Natural killer cell (primary cell): ENCODE measurements around the gene TPP1. TPM values are rescaled to one million over a fixed set of nuclear protein-coding genes. Genes with fewer than 3 reads are reported as not detected.
A peak's percentile ranks its signal among the peaks of the same experiment; 100 is the strongest.

Experiments used
- ATAC-seq, 3 donors: fragments of 150-1000 bp in 2 of 3; fragments of 200-7000 bp in 1 of 3; cut with Tn5 transposase; 1 replicate in 1 of 3; 2 replicates in 2 of 3; pipeline ENCODE4 v1.10.0; 2021; ENCODE audit warnings: mild to moderate bottlenecking in 2 of 3, moderate library complexity in 2 of 3
- DNase-seq, 2 donors: peaks; one replicate each; pipeline versions ENCODE4 v3.0.0 to v3.0.0-alpha.2; 2013 to 2021; ENCODE audit warnings: mixed read lengths in 1 of 2
- H3K27ac ChIP-seq: one replicate; pipeline ENCODE4 v1.5.1; 2013; ENCODE audit warnings: mild to moderate bottlenecking, low read length
- H3K27me3 ChIP-seq: one replicate; pipeline ENCODE4 v1.6.1; 2013; ENCODE audit warnings: low read length; ENCODE audit not compliant: control insufficient read depth, insufficient read depth
- H3K36me3 ChIP-seq: one replicate; pipeline ENCODE4 v1.6.1; 2013; ENCODE audit warnings: low read length; ENCODE audit not compliant: control insufficient read depth, insufficient read depth
- H3K4me1 ChIP-seq: one replicate; pipeline ENCODE4 v1.6.1; 2013; ENCODE audit warnings: low read length; ENCODE audit not compliant: control insufficient read depth, insufficient read depth
- H3K4me3 ChIP-seq: one replicate; pipeline ENCODE4 v1.5.1; 2013; ENCODE audit warnings: low read length
- H3K9me3 ChIP-seq: one replicate; pipeline ENCODE4 v1.6.1; 2013; ENCODE audit warnings: low read length; ENCODE audit not compliant: control insufficient read depth, insufficient read depth
- H3K27ac Mint-ChIP-seq, 2 donors: one replicate each; pipeline ENCODE4 v1.8.0; 2022; ENCODE audit warnings: mild to moderate bottlenecking in 2 of 2, mixed read lengths in 2 of 2, moderate library complexity in 1 of 2
- H3K27me3 Mint-ChIP-seq, 2 donors: one replicate each; pipeline ENCODE4 v1.8.0; 2022; ENCODE audit warnings: low read depth in 2 of 2, mixed read lengths in 2 of 2
- H3K36me3 Mint-ChIP-seq: one replicate; pipeline ENCODE4 v1.8.0; 2022; ENCODE audit warnings: mixed read lengths
- H3K4me1 Mint-ChIP-seq, 2 donors: one replicate each; pipeline ENCODE4 v1.8.0; 2022; ENCODE audit warnings: mixed read lengths in 2 of 2
- H3K4me3 Mint-ChIP-seq: one replicate; pipeline ENCODE4 v1.8.0; 2022; ENCODE audit warnings: mild to moderate bottlenecking, moderate library complexity, mixed read lengths
- H3K9me3 Mint-ChIP-seq, 2 donors: one replicate each; pipeline ENCODE4 v1.8.0; 2022; ENCODE audit warnings: mixed read lengths in 2 of 2
- CTCF ChIP-seq: fragments of 200-600 bp; IDR thresholded peaks from one replicate; pipeline ENCODE4 v1.8.0; 2022; ENCODE audit warnings: antibody characterized with exemption
- WGBS: methylation state at CpG from one replicate; pipeline ENCODE4 v1.1.7; 2013; ENCODE audit warnings: missing lambda C conversion rate; ENCODE audit not compliant: insufficient coverage; 5-methylcytosine and 5-hydroxymethylcytosine counted together
- intact Hi-C: fragments of 100-400 bp; cut with micrococcal nuclease; formaldehyde crosslinking; loops from one replicate; pipeline ENCODE4 v1.14.2; 2022
- total RNA-seq, 4 donors: library from RNA; stranded (reverse); fragments of 120-200 nt in 1 of 4; gene quantifications; one replicate each; pipeline versions ENCODE4 v1.2.3 to v1.2.4, GENCODE V29; 2013 to 2022

Gene TPP1
- total RNA-seq, 3 donors from 2014 or later (not counting 1 experiment from before 2014, with no cell fraction given) = 123 to 135 (median 131) TPM

- peak overlapping the region; percentile 80 for H3K4me3 Mint-ChIP-seq
- no peaks in the 10 kb centered on the region for H3K36me3 Mint-ChIP-seq
- H3K4me1 ChIP-seq = peaks cover 10% of the 10 kb centered on the region
- no peak for DNase-seq
- peaks cover 4% of the 10 kb centered on the region for H3K27me3 ChIP-seq
- H3K4me3 ChIP-seq = no peak overlapping the region
- H3K4me1 Mint-ChIP-seq = peaks cover 0 to 6% of the 10 kb centered on the region in 2 donors
- 100% methylated on average over 1 of the region's 1 CpG for WGBS
- no peaks in the 10 kb centered on the region for H3K36me3 ChIP-seq
- no peaks in the 10 kb centered on the region for H3K9me3 Mint-ChIP-seq
- intact Hi-C loops = no loop called here
- no peak for ATAC-seq
- TF ChIP-seq CTCF = no peak
- H3K27me3 Mint-ChIP-seq = peaks cover 0 to 11% of the 10 kb centered on the region in 2 donors
- no peaks in the 10 kb centered on the region for H3K9me3 ChIP-seq
- no peak overlapping the region for H3K27ac Mint-ChIP-seq
- no peak overlapping the region for H3K27ac ChIP-seq
These were observed 38.1 kb upstream of the TPP1 start for GRCh38 chr11:6657346-6657745.

DNA sequence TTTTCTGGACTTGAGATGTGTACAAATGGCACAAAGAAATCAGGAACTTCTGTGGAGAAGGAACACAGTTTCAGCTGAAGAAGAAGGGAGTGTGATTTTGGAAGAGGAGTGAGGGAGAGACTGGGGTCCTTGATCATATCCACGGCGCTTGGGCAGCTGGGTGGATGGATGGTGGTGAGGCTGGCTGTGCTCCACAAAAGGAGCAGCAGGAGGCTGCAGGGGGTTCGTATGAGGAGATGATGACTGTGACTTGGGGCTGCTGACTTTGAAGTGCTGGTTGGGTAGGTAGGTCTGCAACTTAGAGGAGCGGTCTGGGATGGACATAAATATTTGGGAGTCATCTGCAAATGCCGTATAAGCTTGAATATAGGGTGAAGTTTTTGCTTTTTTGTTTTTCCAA lies 37.7 kb upstream of the TPP1 start:
- Mint-ChIP-seq H3K27ac (no peak overlapping the region), H3K9me3 (no peaks in the 10 kb centered on the region), H3K27me3 (peaks cover 0 to 11% of the 10 kb centered on the region in 2 donors), H3K4me3 (peak overlapping the region; percentile 80), H3K4me1 (peaks cover 0 to 6% of the 10 kb centered on the region in 2 donors), H3K36me3 (no peaks in the 10 kb centered on the region)
- DNase-seq = no peak
- WGBS = 88% methylated on average over 3 of the region's 5 CpGs
- no peak overlapping the region for H3K4me3 ChIP-seq
- H3K27ac ChIP-seq = no peak overlapping the region
- TF ChIP-seq CTCF = no peak
- H3K27me3 ChIP-seq = peaks cover 4% of the 10 kb centered on the region
- no peak for ATAC-seq
- H3K36me3 ChIP-seq = no peaks in the 10 kb centered on the region
- H3K9me3 ChIP-seq = no peaks in the 10 kb centered on the region
- intact Hi-C loops = no loop called here
- peaks cover 10% of the 10 kb centered on the region for H3K4me1 ChIP-seq

DNA sequence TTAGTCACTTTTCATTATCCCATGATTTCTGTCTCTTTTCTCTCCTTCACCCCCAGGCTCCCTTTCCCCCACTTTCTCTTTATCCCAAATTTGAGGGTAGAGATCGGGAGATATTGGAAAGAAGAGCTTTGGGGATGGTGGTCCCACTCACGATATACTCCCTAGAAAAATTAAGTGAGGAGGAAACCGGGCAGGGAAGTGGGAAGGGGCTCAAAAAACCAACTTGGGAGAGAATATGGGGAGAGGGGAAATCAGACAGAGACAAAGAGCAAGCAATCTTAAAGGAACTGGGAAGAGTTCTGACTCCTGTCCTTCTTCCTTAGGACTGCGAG lies 37.3 kb upstream of the TPP1 start:
- no peak for TF ChIP-seq CTCF
- Mint-ChIP-seq H3K27ac (peak overlapping the region in 1 of 2 donors; percentile 79), H3K4me1 (peaks cover 0 to 6% of the 10 kb centered on the region in 2 donors), H3K36me3 (no peaks in the 10 kb centered on the region), H3K9me3 (no peaks in the 10 kb centered on the region), H3K4me3 (peak overlapping the region; percentile 80), H3K27me3 (peaks cover 0 to 11% of the 10 kb centered on the region in 2 donors)
- Histone ChIP-seq H3K4me1 (peaks cover 10% of the 10 kb centered on the region), H3K27me3 (peaks cover 4% of the 10 kb centered on the region), H3K9me3 (no peaks in the 10 kb centered on the region), H3K4me3 (no peak overlapping the region), H3K27ac (no peak overlapping the region), H3K36me3 (no peaks in the 10 kb centered on the region)
- ATAC-seq (no peak), DNase-seq (no peak)
- intact Hi-C loops = no loop called here
- 84% methylated on average over 3 of the region's 4 CpGs for WGBS
